ENCODE measurements around the gene ZNF366. TPM values are rescaled to one million over a fixed set of nuclear protein-coding genes. Genes with fewer than 3 reads are reported as not detected.
A peak's percentile ranks its signal among the peaks of the same experiment; 100 is the strongest.

ZNF366 gene, protein sequence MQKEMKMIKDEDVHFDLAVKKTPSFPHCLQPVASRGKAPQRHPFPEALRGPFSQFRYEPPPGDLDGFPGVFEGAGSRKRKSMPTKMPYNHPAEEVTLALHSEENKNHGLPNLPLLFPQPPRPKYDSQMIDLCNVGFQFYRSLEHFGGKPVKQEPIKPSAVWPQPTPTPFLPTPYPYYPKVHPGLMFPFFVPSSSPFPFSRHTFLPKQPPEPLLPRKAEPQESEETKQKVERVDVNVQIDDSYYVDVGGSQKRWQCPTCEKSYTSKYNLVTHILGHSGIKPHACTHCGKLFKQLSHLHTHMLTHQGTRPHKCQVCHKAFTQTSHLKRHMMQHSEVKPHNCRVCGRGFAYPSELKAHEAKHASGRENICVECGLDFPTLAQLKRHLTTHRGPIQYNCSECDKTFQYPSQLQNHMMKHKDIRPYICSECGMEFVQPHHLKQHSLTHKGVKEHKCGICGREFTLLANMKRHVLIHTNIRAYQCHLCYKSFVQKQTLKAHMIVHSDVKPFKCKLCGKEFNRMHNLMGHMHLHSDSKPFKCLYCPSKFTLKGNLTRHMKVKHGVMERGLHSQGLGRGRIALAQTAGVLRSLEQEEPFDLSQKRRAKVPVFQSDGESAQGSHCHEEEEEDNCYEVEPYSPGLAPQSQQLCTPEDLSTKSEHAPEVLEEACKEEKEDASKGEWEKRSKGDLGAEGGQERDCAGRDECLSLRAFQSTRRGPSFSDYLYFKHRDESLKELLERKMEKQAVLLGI
- total RNA-seq: 1 to 10 TPM in 1 of 2 donors, under 1 TPM in 1; under 0.01 to 1.8 TPM

DNA sequence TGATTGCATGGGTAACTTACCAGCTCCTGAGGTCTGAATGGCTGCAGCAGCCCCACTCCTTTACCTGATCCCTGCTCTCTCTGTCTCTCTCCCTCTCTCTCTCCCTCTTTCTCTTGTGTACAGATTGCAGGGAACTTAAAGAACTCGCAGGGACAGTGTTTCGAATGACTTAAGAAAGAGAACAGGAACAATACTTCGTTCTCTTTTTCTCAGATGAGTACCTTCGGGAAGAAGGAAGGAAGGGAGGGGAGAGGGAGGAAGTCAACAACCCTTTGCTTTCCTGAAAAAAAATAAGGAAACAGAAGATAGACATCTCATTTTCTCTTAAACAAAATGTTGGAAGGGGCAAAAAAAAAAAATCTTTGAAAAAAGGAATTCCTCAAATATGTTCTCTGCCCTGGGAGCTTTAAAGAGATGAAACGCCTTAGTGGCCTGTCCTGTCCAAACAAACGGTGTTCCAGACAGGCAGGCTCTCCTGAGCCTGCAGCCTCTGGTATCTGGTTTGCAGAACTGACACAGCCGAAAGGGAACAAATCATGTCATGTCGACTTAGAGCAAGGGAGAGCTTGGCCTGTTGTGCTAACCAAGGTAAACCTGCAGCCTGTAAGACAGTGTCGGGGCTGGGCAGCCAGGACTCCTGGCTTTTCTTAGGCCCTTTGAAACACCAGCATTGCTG is at the start of gene ZNF366:
ZNF366 (minus strand) TSS at position 180 of the 676 bp plus-strand sequence. CDS start 45,914 bp downstream, outside the sequence.
- Histone ChIP-seq H3K27ac (no peak within 1 kb of the TSS), H3K27me3 (no peaks in the 10 kb centered on the region), H3K9me3 (no peaks in the 10 kb centered on the region), H3K4me1 (no peaks in the 10 kb centered on the region), H3K4me3 (no peak within 1 kb of the TSS), H3K36me3 (replicated peaks in 1 of 2; ENCODE audit: insufficient read depth in 1 of 2, low read depth in 2 of 2) (no peaks in the 10 kb centered on the region)
- no peak for TF ChIP-seq POLR2A (IDR thresholded peaks at IDR 0.05)
- TF ChIP-seq, protein P1, sequence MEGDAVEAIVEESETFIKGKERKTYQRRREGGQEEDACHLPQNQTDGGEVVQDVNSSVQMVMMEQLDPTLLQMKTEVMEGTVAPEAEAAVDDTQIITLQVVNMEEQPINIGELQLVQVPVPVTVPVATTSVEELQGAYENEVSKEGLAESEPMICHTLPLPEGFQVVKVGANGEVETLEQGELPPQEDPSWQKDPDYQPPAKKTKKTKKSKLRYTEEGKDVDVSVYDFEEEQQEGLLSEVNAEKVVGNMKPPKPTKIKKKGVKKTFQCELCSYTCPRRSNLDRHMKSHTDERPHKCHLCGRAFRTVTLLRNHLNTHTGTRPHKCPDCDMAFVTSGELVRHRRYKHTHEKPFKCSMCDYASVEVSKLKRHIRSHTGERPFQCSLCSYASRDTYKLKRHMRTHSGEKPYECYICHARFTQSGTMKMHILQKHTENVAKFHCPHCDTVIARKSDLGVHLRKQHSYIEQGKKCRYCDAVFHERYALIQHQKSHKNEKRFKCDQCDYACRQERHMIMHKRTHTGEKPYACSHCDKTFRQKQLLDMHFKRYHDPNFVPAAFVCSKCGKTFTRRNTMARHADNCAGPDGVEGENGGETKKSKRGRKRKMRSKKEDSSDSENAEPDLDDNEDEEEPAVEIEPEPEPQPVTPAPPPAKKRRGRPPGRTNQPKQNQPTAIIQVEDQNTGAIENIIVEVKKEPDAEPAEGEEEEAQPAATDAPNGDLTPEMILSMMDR (IDR thresholded peaks at IDR 0.05): no peak
- WGBS, 2 donors: 58 to 65% methylated on average over 9 of the region's 9 CpGs
- DNase-seq (no peak), ATAC-seq (no peak)
- intact Hi-C loops (cut with DNase I): no loop called here

DNA sequence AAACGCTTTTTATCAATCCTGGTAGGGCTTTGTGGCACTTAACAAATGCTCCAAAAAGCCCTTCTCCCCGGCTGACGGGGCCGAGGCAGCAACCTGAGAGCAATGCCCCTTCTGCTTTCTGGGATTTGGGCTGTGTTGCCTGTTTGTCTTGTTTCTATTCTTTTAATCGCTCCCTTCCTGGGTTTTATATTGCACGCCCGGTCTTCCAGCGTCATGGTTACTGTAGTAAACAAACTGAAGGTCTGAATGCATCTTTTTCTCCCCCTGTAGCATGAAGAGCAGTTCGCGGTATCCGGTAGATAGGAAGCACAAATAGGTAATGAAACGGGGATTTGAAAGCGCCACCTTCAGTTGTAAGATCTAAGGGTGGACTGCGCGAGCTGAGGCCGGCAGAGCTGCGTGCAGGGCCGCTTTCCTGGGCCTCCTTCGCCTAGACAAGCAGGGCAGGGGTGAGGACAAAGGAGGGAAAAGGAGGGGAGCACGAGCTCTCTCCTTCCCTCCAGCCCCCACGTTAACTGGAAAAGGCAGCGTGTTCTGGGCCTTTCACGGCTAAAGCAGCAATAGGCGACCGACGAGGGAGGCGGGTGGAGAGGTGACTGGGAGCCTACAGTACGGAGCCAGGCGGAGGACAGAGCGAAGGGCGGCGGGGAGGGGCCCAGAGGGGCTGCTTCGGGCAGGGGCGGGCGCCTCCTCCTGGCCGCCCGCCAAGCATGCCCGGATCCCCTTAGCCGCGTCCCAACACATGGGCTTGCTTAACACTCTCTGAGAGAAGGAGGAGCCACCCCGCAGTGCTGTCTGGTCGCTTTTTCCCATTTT is 49.3 kb upstream of the ZNF366 start:
- intact Hi-C loops (cut with DNase I): no loop called here
- WGBS, 2 donors: 4 to 6% methylated on average over 36 to 39 of the region's 42 CpGs

GRCh38 chr5:72555871-72556270 is 48.7 kb upstream of the ZNF366 start:
- no peak overlapping the region for H3K27ac ChIP-seq
- H3K4me3 ChIP-seq: no peak overlapping the region
- TF ChIP-seq, protein P1 (IDR thresholded peaks at IDR 0.05): no peak
- no peaks in the 10 kb centered on the region for H3K36me3 ChIP-seq (replicated peaks in 1 of 2; ENCODE audit: insufficient read depth in 1 of 2, low read depth in 2 of 2)
- intact Hi-C loops (cut with DNase I): no loop called here
- WGBS, 2 donors: 57 to 60% methylated on average over 1 of the region's 1 CpG
- no peak for DNase-seq
- no peaks in the 10 kb centered on the region for H3K9me3 ChIP-seq
- ATAC-seq: no peak
- H3K4me1 ChIP-seq: peaks cover 14% of the 10 kb centered on the region
- no peaks in the 10 kb centered on the region for H3K27me3 ChIP-seq

More for the DNA sequence above, 49.3 kb upstream of the ZNF366 start:
- Histone ChIP-seq H3K27me3 (no peaks in the 10 kb centered on the region), H3K4me3 (no peak overlapping the region), H3K27ac (peak overlapping the region in 1 of 4 donors; percentile 34), H3K9me3 (no peaks in the 10 kb centered on the region), H3K36me3 (replicated peaks in 1 of 2; ENCODE audit: insufficient read depth in 1 of 2, low read depth in 2 of 2) (no peaks in the 10 kb centered on the region), H3K4me1 (peaks cover 14% of the 10 kb centered on the region)
- TF ChIP-seq POLR2A (IDR thresholded peaks at IDR 0.05): no peak
- TF ChIP-seq, protein P1 (IDR thresholded peaks at IDR 0.05): peak in 1 of 7 experiments; percentile 16
- peak; percentile 69 for ATAC-seq
- peak; percentile 34 to 51 (median 48) for DNase-seq

- intact Hi-C loops (cut with DNase I): no loop called here
- ATAC-seq (no peak), DNase-seq (no peak)
These were observed 47.7 kb upstream of the ZNF366 start for GRCh38 chr5:72554897-72555296.

More at GRCh38 chr5:72554897-72555296, 47.7 kb upstream of the ZNF366 start:
- Histone ChIP-seq H3K4me1 (peaks cover 14% of the 10 kb centered on the region), H3K36me3 (replicated peaks in 1 of 2; ENCODE audit: insufficient read depth in 1 of 2, low read depth in 2 of 2) (no peaks in the 10 kb centered on the region), H3K4me3 (no peak overlapping the region), H3K27ac (no peak overlapping the region), H3K27me3 (no peaks in the 10 kb centered on the region), H3K9me3 (no peaks in the 10 kb centered on the region)
- WGBS, 2 donors: 87 to 91% methylated on average over 1 of the region's 1 CpG
- TF ChIP-seq POLR2A (IDR thresholded peaks at IDR 0.05): no peak
- TF ChIP-seq, protein P1 (IDR thresholded peaks at IDR 0.05): no peak
